Activated T-cell treated with anti-CD3 and anti-CD28 coated beads, Interleukin-2, amount 50 U/mL, for 4 hours (primary cell): Measurements from ENCODE around the gene CACNA1D. TPM values are rescaled to one million over a fixed set of nuclear protein-coding genes. Genes with fewer than 3 reads are reported as not detected.

Experiments
- ATAC-seq, 2 donors: fragments of 200-7000 bp; cut with Tn5 transposase; one replicate each; pipeline ENCODE4 v1.10.0; 2021
- DNase-seq: peaks from one replicate; pipeline ENCODE4 v3.0.0-alpha.2; 2020
- H3K27me3 Mint-ChIP-seq: one replicate; pipeline ENCODE4 v1.8.0; 2021; ENCODE audit warnings: low read depth, mixed read lengths
- H3K36me3 Mint-ChIP-seq: one replicate; pipeline ENCODE4 v1.8.0; 2022; ENCODE audit warnings: mixed read lengths; ENCODE audit not compliant: insufficient read depth
- H3K4me1 Mint-ChIP-seq: one replicate; pipeline ENCODE4 v1.8.0; 2021; ENCODE audit warnings: low read depth, mixed read lengths
- H3K4me3 Mint-ChIP-seq: one replicate; pipeline ENCODE4 v1.8.0; 2021; ENCODE audit warnings: mild to moderate bottlenecking, moderate library complexity, mixed read lengths
- H3K9me3 Mint-ChIP-seq: one replicate; pipeline ENCODE4 v1.8.0; 2021; ENCODE audit warnings: mixed read lengths
- total RNA-seq, 3 donors: library from RNA; stranded (reverse); gene quantifications; one replicate each; pipeline ENCODE4 v1.2.1, GENCODE V29; 2021

CACNA1D gene
- total RNA-seq, 3 donors from 2014 or later = 0.18 to 0.52 (median 0.51) TPM

GRCh38 chr3:53705024-53705745, 210.8 kb downstream of the CACNA1D start:
- no peak for DNase-seq
- Mint-ChIP-seq H3K36me3 (no peaks in the 10 kb centered on the region), H3K9me3 (no peaks in the 10 kb centered on the region), H3K4me3 (no peak overlapping the region), H3K4me1 (peaks cover 2% of the 10 kb centered on the region), H3K27me3 (no peaks in the 10 kb centered on the region)
- no peak for ATAC-seq

GRCh38 chr3:53705774-53706173, 211.4 kb downstream of the CACNA1D start:
- no peak overlapping the region for H3K4me3 Mint-ChIP-seq
- ATAC-seq = no peak
- H3K27me3 Mint-ChIP-seq = no peaks in the 10 kb centered on the region
- no peaks in the 10 kb centered on the region for H3K36me3 Mint-ChIP-seq
- H3K4me1 Mint-ChIP-seq = peaks cover 2% of the 10 kb centered on the region
- H3K9me3 Mint-ChIP-seq = no peaks in the 10 kb centered on the region
- no peak for DNase-seq

- Mint-ChIP-seq H3K36me3 (no peaks in the 10 kb centered on the region), H3K4me1 (peaks cover 2% of the 10 kb centered on the region), H3K4me3 (no peak overlapping the region), H3K27me3 (no peaks in the 10 kb centered on the region), H3K9me3 (no peaks in the 10 kb centered on the region)
- ATAC-seq = no peak
- no peak for DNase-seq
Observed at GRCh38 chr3:53707222-53707621, 212.8 kb downstream of the CACNA1D start.

- no peak for DNase-seq
- peaks cover 2% of the 10 kb centered on the region for H3K4me1 Mint-ChIP-seq
- H3K27me3 Mint-ChIP-seq = no peaks in the 10 kb centered on the region
- no peak for ATAC-seq
- H3K36me3 Mint-ChIP-seq = no peaks in the 10 kb centered on the region
- H3K9me3 Mint-ChIP-seq = no peaks in the 10 kb centered on the region
- no peak overlapping the region for H3K4me3 Mint-ChIP-seq
Observed at GRCh38 chr3:53708001-53708621, 213.7 kb downstream of the CACNA1D start.

GRCh38 chr3:53709256-53709655, 214.8 kb downstream of the CACNA1D start:
- H3K27me3 Mint-ChIP-seq = no peaks in the 10 kb centered on the region
- H3K4me3 Mint-ChIP-seq = no peak overlapping the region
- DNase-seq (no peak), ATAC-seq (no peak)
- H3K4me1 Mint-ChIP-seq = peaks cover 2% of the 10 kb centered on the region
- no peaks in the 10 kb centered on the region for H3K9me3 Mint-ChIP-seq
- H3K36me3 Mint-ChIP-seq = no peaks in the 10 kb centered on the region

- no peaks in the 10 kb centered on the region for H3K36me3 Mint-ChIP-seq
- peak; percentile 31 for DNase-seq
- no peaks in the 10 kb centered on the region for H3K27me3 Mint-ChIP-seq
Observed at GRCh38 chr3:53709860-53710674, 215.7 kb downstream of the CACNA1D start.

GRCh38 chr3:53711387-53711786, 217.0 kb downstream of the CACNA1D start:
- Mint-ChIP-seq H3K27me3 (no peaks in the 10 kb centered on the region), H3K9me3 (no peaks in the 10 kb centered on the region), H3K4me1 (peaks cover 2% of the 10 kb centered on the region), H3K36me3 (no peaks in the 10 kb centered on the region), H3K4me3 (no peak overlapping the region)
- ATAC-seq = no peak
- DNase-seq = no peak

More at GRCh38 chr3:53709860-53710674, 215.7 kb downstream of the CACNA1D start:
- Mint-ChIP-seq H3K9me3 (no peaks in the 10 kb centered on the region), H3K4me3 (no peak overlapping the region), H3K4me1 (peaks cover 2% of the 10 kb centered on the region)
- peak; percentile 85 to 86 for ATAC-seq

GRCh38 chr3:53712817-53713388, 218.5 kb downstream of the CACNA1D start:
- DNase-seq = no peak
- H3K4me1 Mint-ChIP-seq = peaks cover 2% of the 10 kb centered on the region
- H3K27me3 Mint-ChIP-seq = no peaks in the 10 kb centered on the region
- H3K36me3 Mint-ChIP-seq = no peaks in the 10 kb centered on the region
- H3K4me3 Mint-ChIP-seq = no peak overlapping the region
- ATAC-seq = no peak
- no peaks in the 10 kb centered on the region for H3K9me3 Mint-ChIP-seq

GRCh38 chr3:53713626-53714025, 219.2 kb downstream of the CACNA1D start:
- H3K4me1 Mint-ChIP-seq = peaks cover 2% of the 10 kb centered on the region
- H3K9me3 Mint-ChIP-seq = no peaks in the 10 kb centered on the region
- ATAC-seq = no peak
- no peak overlapping the region for H3K4me3 Mint-ChIP-seq
- H3K27me3 Mint-ChIP-seq = no peaks in the 10 kb centered on the region
- no peak for DNase-seq
- no peaks in the 10 kb centered on the region for H3K36me3 Mint-ChIP-seq

GRCh38 chr3:53715815-53716483, 221.5 kb downstream of the CACNA1D start:
- H3K9me3 Mint-ChIP-seq = no peaks in the 10 kb centered on the region
- no peaks in the 10 kb centered on the region for H3K36me3 Mint-ChIP-seq
- DNase-seq = no peak
- H3K27me3 Mint-ChIP-seq = no peaks in the 10 kb centered on the region
- no peak for ATAC-seq
- no peak overlapping the region for H3K4me3 Mint-ChIP-seq
- H3K4me1 Mint-ChIP-seq = no peaks in the 10 kb centered on the region

- H3K4me1 Mint-ChIP-seq = no peaks in the 10 kb centered on the region
- ATAC-seq = no peak
- DNase-seq = no peak
- H3K36me3 Mint-ChIP-seq = no peaks in the 10 kb centered on the region
- no peaks in the 10 kb centered on the region for H3K27me3 Mint-ChIP-seq
- no peaks in the 10 kb centered on the region for H3K9me3 Mint-ChIP-seq
- no peak overlapping the region for H3K4me3 Mint-ChIP-seq
Observed at GRCh38 chr3:53716998-53717397, 222.6 kb downstream of the CACNA1D start.

GRCh38 chr3:53718462-53718861, 224.1 kb downstream of the CACNA1D start:
- DNase-seq = no peak
- no peak for ATAC-seq
- Mint-ChIP-seq H3K36me3 (no peaks in the 10 kb centered on the region), H3K27me3 (peaks cover 5% of the 10 kb centered on the region), H3K4me1 (no peaks in the 10 kb centered on the region), H3K9me3 (no peaks in the 10 kb centered on the region), H3K4me3 (no peak overlapping the region)

GRCh38 chr3:53719796-53720195, 225.4 kb downstream of the CACNA1D start:
- H3K36me3 Mint-ChIP-seq = no peaks in the 10 kb centered on the region
- ATAC-seq = no peak
- no peaks in the 10 kb centered on the region for H3K4me1 Mint-ChIP-seq
- H3K4me3 Mint-ChIP-seq = no peak overlapping the region
- peaks cover 10% of the 10 kb centered on the region for H3K27me3 Mint-ChIP-seq
- no peaks in the 10 kb centered on the region for H3K9me3 Mint-ChIP-seq
- no peak for DNase-seq
